NT2/D1 (cell line): ENCODE measurements around the gene MUC2.

Experiments
- DNase-seq: peaks from one replicate; pipeline ENCODE4 v3.0.0-alpha.2; 2011; ENCODE audit warnings: low read depth, low spot score
- H3K27me3 ChIP-seq: 2 replicates; pipeline ENCODE4 v1.6.0; 2011; ENCODE audit warnings: mild to moderate bottlenecking; ENCODE audit not compliant: insufficient read length, insufficient read depth
- H3K36me3 ChIP-seq: 2 replicates; pipeline ENCODE4 v1.6.1; 2011; ENCODE audit warnings: mild to moderate bottlenecking, low read length, mixed read lengths; ENCODE audit not compliant: insufficient read depth, insufficient read length
- H3K4me1 ChIP-seq: 2 replicates; pipeline ENCODE4 v1.5.1; 2011; ENCODE audit not compliant: insufficient read depth, insufficient read length
- H3K4me3 ChIP-seq: 2 replicates; pipeline ENCODE4 v1.5.1; 2011; ENCODE audit warnings: low read depth; ENCODE audit not compliant: insufficient read length
- H3K9ac ChIP-seq: 2 replicates; pipeline ENCODE4 v1.6.0; 2011; ENCODE audit warnings: low read depth; ENCODE audit not compliant: insufficient read length
- H3K9me3 ChIP-seq: 2 replicates; pipeline ENCODE4 v1.5.1; 2011; ENCODE audit warnings: mild to moderate bottlenecking, low read length; ENCODE audit not compliant: insufficient read depth
- SUZ12 ChIP-seq: IDR thresholded peaks from 2 replicates; pipeline ENCODE4 v1.6.1; 2011; ENCODE audit not compliant: insufficient read length, insufficient read depth; ENCODE audit errors: extremely low read depth
- YY1 ChIP-seq: IDR thresholded peaks from 2 replicates; pipeline ENCODE4 v1.6.1; 2011; ENCODE audit not compliant: insufficient read length, insufficient read depth
- ZNF274 ChIP-seq: IDR thresholded peaks from 2 replicates; pipeline ENCODE4 v1.6.1; 2011; ENCODE audit warnings: mild to moderate bottlenecking, low read depth, low read length

MUC2 gene

DNA sequence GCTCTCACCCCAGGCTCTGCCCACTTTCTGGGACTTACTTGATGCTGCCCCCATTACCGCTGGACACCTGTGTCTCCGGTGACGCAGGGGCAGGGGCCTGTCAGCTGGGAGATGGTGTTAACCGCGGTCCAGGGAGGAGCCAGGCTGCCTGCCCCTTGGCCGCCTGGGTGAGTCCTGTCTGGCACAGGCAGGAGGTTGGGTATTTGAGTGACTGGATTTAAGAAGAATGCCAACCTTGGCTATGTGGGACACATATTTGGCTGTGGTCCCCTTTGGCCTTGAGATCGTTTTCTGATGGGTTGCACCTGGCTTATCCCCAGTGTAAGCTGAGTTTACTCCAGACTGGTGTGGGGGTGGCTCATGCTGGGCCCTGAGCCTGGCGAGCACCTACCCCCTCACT is 40.7 kb upstream of the MUC2 start:
- H3K9ac ChIP-seq, result no peak overlapping the region
- no peak for DNase-seq

DNA sequence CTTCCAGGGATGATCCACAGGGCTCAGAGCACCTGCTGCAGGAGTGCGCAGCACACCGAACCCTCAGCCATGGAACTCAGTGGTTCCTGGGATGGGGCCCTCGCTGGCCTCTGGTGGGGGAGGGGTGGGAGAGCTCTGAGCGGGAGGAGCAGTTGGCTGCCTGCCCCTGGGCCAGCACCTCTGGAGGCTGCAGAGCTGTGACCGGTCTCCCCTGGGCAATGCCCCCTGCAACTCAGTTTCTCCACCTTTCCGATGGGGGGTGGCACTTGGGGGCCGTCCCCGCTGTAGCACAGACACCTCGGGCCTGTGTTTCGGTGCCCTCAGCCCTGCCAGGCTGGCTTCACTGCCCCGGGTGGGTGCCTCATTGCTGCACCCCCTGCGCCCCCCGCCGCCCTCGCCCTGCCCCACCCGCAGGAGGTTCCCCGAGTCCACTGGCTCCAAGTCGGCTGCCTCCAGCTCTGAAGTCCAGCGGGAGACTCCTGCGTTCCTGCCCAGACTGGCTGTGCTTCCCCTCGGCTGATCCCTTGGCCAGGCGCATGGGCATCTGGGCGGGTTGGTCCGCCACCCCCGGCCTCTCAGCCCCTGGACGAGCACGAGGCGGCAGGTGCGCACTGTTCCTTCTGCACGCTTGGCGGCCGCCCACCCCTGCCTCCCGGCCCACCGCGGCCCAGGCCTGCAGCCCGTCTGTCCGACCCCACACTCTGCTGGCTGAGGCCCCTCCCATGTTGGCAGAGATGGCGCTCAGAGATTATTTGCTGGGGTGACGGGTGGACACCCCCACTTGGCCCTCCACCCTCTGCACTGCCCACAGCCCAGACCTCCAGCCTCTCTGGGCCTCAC is 40.0 kb upstream of the MUC2 start:
- H3K27me3 ChIP-seq, result no peaks in the 10 kb centered on the region

More for the DNA sequence above, 40.7 kb upstream of the MUC2 start:
- TF ChIP-seq SUZ12, result no peak
- TF ChIP-seq ZNF274, result no peak
- no peak for TF ChIP-seq YY1
- Histone ChIP-seq H3K36me3 (no peaks in the 10 kb centered on the region), H3K4me3 (no peak overlapping the region), H3K27me3 (no peaks in the 10 kb centered on the region), H3K4me1 (peaks cover 8% of the 10 kb centered on the region), H3K9me3 (no peaks in the 10 kb centered on the region)

DNA sequence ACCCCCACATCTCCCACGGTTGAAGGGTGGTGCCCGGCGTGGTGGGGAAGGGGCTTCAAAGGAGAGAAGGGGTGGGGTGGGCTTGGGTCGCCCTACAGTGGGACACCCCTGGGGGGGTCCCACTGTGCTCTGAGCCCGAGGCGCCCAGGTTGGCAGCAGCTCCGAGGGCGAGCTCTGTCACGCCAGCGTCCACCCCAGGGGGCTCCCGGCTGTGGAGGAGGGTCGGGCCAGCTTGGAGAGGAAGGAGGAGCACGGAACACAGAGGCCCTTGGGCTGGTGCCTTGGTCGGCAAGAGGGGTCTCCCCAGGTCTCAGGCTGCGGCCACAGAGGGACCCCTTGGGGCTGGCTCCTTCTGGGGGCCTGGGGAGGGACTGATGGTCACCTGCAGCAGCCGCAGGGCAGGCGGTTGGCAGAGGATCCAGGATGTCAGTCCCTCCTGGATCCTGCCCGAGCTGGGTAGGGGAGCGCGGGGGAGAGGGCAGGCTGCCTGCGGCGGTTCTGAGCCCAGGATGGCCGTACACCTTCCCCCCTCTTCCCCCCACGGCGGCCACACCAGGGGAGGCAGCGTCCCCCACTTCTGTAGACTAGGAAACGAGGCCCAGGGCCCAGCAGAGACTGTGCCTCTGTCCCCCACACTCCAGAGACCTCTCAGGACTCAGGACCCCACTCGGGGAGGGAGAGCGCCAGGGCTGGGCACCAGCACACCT is 38.9 kb upstream of the MUC2 start:
- peaks cover 8% of the 10 kb centered on the region for H3K4me1 ChIP-seq
- no peak overlapping the region for H3K9ac ChIP-seq
- no peak overlapping the region for H3K4me3 ChIP-seq
- TF ChIP-seq ZNF274 (no peak), SUZ12 (no peak), YY1 (no peak)
- H3K27me3 ChIP-seq, result no peaks in the 10 kb centered on the region
- no peaks in the 10 kb centered on the region for H3K9me3 ChIP-seq
- no peaks in the 10 kb centered on the region for H3K36me3 ChIP-seq
- no peak for DNase-seq

More for the DNA sequence above, 40.0 kb upstream of the MUC2 start:
- Histone ChIP-seq H3K4me1 (peaks cover 8% of the 10 kb centered on the region), H3K9ac (peak overlapping the region; percentile 0), H3K4me3 (no peak overlapping the region), H3K36me3 (no peaks in the 10 kb centered on the region), H3K9me3 (no peaks in the 10 kb centered on the region)
- DNase-seq, result no peak
- TF ChIP-seq YY1 (no peak), ZNF274 (no peak), SUZ12 (no peak)

DNA sequence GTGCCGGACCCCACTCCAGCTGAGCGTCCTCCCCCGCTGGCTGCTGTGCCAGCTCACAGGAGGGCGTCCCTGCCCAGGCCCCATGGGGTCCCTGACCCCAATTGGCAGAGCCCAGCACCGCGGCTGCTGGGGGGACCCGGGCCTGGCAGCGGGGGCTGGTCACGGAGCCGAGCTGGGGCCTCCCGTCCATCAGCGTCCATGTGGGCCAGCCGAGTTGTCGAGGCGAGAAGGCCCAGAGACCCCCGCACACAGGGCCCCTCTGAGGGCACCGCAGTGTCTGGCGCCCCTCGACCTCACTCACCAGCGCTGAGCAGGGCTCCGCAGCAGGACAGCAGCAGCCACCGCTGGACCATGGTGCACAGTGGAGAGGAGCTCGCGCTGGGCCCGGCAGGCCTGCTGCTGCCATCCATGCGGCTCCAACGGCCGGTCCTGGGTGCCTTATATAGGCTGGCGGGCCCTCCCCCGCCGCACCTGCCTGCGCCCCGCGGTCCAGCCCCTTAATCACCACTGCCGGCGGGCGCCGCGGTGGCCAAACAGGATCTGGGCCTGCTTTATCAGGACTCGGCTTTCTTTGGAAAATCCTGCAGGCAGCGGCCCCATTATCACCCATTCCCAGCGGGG is 38.3 kb upstream of the MUC2 start, which contains the start of gene MUC6:
MUC6 (minus strand) TSS at position 416 of the 621 bp plus-strand sequence; CDS start at position 353, 63 bp downstream.
- H3K4me3 ChIP-seq, result no peak within 1 kb of the TSS
- no peak for TF ChIP-seq YY1
- H3K9ac ChIP-seq, result no peak within 1 kb of the TSS
- DNase-seq, result no peak
- peaks cover 11% of the 10 kb centered on the region for H3K4me1 ChIP-seq
- no peaks in the 10 kb centered on the region for H3K9me3 ChIP-seq
- no peaks in the 10 kb centered on the region for H3K36me3 ChIP-seq
- no peaks in the 10 kb centered on the region for H3K27me3 ChIP-seq

DNA sequence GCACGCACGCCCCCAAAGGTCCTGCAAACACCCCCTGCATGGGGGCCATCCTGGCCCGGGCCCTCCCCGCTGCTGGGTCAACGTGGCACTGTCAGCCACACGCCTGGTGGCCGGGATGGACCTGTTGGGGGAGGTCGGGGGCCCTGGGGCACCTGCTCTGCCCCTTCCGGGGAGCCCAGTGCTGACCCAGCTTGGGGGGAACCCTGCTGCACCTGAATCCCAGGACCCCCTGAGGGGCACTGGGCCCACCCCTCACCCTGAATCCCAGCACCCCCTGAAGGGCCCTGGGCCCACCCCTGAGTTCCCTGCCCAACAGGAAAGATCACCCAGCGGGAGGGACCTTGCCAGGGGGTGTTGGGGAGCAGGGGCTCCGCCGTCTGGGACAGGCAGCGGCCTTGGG is 37.7 kb upstream of the MUC2 start:
- TF ChIP-seq YY1 (no peak), ZNF274 (no peak), SUZ12 (no peak)
- Histone ChIP-seq H3K4me1 (peaks cover 13% of the 10 kb centered on the region), H3K9me3 (no peaks in the 10 kb centered on the region), H3K36me3 (no peaks in the 10 kb centered on the region), H3K4me3 (no peak overlapping the region), H3K27me3 (no peaks in the 10 kb centered on the region), H3K9ac (no peak overlapping the region)
- DNase-seq, result no peak

- Histone ChIP-seq H3K9ac (no peak overlapping the region), H3K36me3 (no peaks in the 10 kb centered on the region), H3K9me3 (no peaks in the 10 kb centered on the region), H3K4me3 (no peak overlapping the region), H3K27me3 (no peaks in the 10 kb centered on the region), H3K4me1 (peaks cover 13% of the 10 kb centered on the region)
- TF ChIP-seq YY1, result no peak
- no peak for TF ChIP-seq SUZ12
- TF ChIP-seq ZNF274, result no peak
- no peak for DNase-seq
Observed at GRCh38 chr11:1037506-1038055, 37.1 kb upstream of the MUC2 start.
